ENCODE measurements around the gene RBM28.

Gene RBM28

GRCh38 chr7:128262273-128263028 is 81.3 kb downstream of the RBM28 start:
- no peak for FAIRE-seq
- no peak for DNase-seq (ENCODE audit: low spot score)

DNA sequence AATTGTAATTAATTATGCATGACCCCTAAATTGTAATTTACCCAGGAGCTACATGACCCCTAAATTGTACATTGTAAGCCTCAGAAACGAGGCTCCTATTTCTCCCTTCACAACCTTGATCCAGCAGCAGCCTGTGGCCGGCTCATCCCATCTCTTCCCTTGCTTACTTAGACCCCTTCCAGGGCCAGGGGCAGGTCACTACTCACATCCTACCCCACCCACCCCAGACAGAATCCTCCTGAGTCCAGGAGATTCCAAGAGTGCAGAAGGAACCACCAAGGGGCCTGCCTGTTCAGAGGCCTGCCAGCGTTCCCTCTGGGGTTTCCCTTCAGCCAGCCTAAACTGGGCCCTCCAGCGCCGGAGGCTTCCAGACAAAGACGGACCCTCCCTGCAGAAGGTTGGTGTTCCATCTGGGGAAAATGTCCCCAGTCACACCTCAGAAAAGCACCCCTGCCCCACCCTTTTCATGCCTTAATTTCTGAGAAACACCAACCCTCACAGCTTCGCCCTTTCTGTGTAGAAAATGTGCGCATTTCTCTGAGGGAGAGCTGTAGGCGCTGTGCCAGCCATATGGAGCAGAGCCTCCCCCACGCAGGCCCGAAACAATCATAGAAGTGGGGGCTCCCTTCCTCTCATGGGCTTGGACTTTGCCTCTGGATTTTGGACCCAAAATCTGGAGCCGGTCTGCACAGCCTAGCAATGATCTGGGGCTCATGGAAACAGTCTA is 83.5 kb downstream of the RBM28 start:
- FAIRE-seq (no peak), DNase-seq (ENCODE audit: low spot score) (no peak)

DNA sequence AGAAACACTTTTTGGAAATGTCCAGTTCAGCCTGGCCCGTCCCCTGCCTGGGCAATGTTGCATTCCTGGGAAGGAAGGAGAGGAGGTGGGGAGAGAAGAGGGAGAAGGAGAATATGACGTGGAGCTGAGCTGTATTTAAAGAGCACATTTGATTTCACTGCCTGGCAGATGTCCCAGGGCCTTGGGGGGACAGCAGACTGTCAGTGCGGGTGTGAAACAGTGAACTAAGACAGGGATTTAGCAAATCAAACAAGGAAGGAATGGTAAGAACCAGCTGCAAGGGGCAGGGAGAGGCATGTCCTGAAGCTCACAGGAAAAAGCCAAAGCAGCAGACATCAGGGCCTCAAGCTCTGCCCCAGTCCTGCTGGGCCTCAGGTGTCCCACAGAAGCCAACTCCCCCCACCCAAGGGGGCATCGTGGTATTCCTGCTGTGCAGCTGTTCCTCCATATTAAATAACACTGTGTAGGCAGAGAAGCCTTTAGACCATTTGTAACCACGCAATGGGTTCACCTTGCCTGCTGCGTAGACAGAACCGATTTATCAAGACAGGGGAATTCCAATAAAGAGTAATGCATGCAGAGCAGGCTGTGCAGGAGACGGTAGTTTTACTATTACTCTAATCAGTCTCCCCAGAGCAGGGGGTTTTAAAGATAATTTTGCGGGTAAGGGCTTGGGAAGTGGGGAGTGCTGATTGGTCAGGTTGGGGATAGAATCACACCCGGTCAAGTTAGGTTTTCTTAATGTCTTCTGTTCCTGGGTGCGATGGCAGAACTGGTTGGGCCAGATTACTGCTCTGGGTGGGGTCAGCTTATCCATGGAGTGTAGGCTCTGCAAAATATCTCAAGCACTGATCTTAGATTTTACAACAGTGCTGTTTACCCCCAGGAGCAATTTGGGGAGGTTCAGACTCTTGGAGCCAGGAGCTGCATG is 84.3 kb downstream of the RBM28 start:
- no peak for DNase-seq (ENCODE audit: low spot score)
- no peak for FAIRE-seq

GRCh38 chr7:128257458-128257857 is 86.2 kb downstream of the RBM28 start:
- DNase-seq (ENCODE audit: low spot score) (no peak), FAIRE-seq (no peak)

DNA sequence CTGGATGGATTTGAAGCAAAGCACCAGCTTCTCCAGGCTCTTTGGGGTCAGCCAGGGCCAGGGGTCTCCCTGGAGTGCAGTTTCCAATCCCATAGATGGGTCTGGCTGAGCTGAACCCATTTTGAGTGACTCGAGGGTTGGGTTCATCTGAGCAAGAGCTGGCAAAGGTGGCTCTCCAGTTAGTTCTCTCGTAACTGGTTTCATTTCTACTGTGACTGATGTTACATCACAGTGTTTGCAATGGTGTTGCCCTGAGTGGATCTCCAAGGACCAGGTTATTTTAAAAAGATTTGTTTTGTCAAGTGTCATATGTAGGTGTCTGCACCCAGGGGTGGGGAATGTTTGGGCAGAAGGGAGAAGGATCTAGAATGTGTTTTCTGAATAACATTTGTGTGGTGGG is 88.4 kb downstream of the RBM28 start:
- no peak for FAIRE-seq
- no peak for DNase-seq (ENCODE audit: low spot score)

DNA sequence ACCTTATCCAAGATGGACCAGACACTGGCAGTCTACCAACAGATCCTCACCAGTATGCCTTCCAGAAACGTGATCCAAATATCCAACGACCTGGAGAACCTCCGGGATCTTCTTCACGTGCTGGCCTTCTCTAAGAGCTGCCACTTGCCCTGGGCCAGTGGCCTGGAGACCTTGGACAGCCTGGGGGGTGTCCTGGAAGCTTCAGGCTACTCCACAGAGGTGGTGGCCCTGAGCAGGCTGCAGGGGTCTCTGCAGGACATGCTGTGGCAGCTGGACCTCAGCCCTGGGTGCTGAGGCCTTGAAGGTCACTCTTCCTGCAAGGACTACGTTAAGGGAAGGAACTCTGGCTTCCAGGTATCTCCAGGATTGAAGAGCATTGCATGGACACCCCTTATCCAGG is 89.2 kb downstream of the RBM28 start:
- FAIRE-seq (no peak), DNase-seq (ENCODE audit: low spot score) (no peak)

DNA sequence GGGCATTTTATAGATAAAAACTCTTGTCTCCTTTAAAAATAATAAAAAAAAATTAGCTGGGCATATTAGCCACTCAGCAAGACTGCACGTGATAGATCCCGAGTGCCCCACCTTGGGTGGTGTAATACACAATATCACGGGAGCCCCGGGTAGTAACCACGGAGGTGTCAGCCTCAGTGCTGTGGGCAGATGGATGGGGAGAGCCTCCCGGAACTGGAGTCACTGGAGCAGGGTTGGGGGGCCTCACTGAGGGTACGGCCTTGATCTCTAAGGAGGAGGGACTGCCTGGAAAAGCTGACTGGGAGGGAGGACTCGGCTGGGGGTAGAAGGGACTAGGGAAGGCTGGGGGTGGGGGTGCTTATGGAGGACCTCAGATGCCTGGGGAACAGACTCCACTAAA is 90.0 kb downstream of the RBM28 start:
- no peak for FAIRE-seq
- DNase-seq (ENCODE audit: low spot score), result no peak

GRCh38 chr7:128251337-128251736 is 92.4 kb downstream of the RBM28 start:
- FAIRE-seq (no peak), DNase-seq (ENCODE audit: low spot score) (no peak)

All from urothelium cell line (cell line).